GM18507 (cell line): Measurements from ENCODE around the gene HARS1.
"Not testable (repeated sequence)": the region's sequence is repeated elsewhere in the genome, so short reads cannot be mapped to it uniquely, and the experiment has no call there.

Source experiments
- DNase-seq: peaks from one replicate; pipeline ENCODE4 v3.0.0; 2011; ENCODE audit warnings: low read depth; ENCODE audit not compliant: insufficient read length; ENCODE audit errors: extremely low spot score
- FAIRE-seq: peaks from 2 replicates; lab custom pipeline; 2011; peaks lifted over from hg19 to GRCh38; lab: Jason Lieb, UNC

The HARS1 gene

GRCh38 chr5:140690376-140690932 is 716 bp downstream of the HARS1 start:
- no peak for FAIRE-seq
- DNase-seq: no peak

- no peak for DNase-seq
- no peak for FAIRE-seq
Observed at GRCh38 chr5:140678993-140679392, 12.2 kb downstream of the HARS1 start.

GRCh38 chr5:140677947-140678346 is 13.2 kb downstream of the HARS1 start:
- FAIRE-seq (no peak), DNase-seq (no peak)

GRCh38 chr5:140674629-140675028 is 16.5 kb downstream of the HARS1 start:
- DNase-seq (no peak), FAIRE-seq (no peak)

GRCh38 chr5:140674211-140674610 is 17.0 kb downstream of the HARS1 start:
- FAIRE-seq (no peak), DNase-seq (no peak)

DNA sequence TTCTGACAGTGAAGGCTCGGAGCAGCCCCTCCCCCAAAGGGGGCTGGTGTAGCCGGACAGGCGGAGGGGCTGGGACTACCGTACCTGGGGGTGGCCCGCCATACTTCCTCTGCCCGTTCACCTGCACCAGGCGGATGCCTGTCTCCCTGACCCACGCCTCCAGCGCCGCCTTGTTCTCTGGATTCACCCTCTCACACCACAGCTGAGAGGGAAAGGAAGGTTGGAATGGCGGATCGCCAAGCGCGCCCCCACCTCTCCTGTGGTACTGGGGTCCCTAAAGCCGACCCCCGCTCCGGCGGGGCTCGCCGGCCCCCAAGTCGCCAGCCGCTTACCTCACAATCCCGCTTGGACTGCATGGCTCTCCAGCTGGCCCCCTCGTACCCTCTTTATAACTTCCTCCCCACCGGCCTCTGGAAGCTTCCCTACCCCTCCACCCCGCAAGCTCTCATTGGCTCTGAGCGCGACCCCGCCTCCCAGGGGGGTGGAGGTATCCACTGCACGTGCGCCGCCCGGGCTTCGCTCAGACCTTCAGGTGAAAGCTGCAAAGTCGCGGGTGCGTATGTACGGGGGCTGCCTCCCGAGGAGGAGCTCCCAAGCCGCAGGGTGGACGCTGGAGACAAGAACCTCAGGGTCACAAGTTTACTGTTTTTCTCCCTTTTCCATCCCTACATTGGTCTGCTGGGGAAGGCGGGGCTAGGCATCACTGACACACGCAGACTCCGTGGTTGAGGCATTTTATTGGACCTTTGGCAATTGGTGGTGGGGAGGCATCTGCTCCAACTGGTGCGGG is 17.8 kb downstream of the HARS1 start, which contains the start of gene DND1:
Gene DND1 (minus strand): TSS at position 390 of the 790 bp plus-strand sequence. CDS start 34 bp downstream, at position 356.
- FAIRE-seq (no peak), DNase-seq (no peak)

DNA sequence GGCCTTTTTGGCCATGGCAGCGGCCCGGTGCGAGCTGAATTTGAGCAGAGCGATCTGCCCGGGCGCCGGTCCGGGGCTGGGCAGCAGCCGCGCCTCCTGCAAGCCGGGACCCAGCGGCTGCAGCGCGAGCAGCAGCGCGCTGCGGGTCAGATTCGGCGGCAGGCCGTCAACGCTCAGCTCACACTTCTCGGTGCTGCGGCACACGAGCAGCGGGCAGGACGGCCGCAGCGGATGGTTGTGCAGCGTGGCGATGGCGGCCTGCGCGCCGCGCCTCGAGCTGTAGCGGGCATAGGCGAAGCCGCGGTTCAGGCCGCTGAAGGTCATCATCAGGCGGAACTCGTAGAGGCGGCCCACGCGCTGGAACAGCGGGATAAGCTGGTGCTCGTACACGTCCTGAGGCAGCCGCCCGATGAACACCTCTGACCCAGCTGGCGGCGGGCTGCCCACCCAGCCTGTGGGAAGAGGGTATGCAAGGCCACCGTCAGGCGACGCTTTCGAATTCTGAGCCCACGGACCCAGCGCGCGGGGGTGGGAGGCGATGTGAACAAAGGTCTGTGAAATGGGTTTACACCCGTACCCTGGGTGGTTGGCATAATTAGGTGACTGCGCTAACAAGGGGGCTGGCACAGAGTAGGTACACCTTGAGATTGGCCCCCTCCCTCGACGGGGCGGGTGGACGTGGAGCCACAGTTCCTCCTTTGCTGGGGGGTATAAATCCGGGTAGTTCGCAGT is 18.5 kb downstream of the HARS1 start:
- DNase-seq (no peak), FAIRE-seq (no peak)

GRCh38 chr5:140671472-140672125 is 19.6 kb downstream of the HARS1 start:
- FAIRE-seq (no peak), DNase-seq (no peak)

- not testable (repeated sequence) for FAIRE-seq, DNase-seq
Observed at GRCh38 chr5:140671035-140671434, 20.1 kb downstream of the HARS1 start.

DNA sequence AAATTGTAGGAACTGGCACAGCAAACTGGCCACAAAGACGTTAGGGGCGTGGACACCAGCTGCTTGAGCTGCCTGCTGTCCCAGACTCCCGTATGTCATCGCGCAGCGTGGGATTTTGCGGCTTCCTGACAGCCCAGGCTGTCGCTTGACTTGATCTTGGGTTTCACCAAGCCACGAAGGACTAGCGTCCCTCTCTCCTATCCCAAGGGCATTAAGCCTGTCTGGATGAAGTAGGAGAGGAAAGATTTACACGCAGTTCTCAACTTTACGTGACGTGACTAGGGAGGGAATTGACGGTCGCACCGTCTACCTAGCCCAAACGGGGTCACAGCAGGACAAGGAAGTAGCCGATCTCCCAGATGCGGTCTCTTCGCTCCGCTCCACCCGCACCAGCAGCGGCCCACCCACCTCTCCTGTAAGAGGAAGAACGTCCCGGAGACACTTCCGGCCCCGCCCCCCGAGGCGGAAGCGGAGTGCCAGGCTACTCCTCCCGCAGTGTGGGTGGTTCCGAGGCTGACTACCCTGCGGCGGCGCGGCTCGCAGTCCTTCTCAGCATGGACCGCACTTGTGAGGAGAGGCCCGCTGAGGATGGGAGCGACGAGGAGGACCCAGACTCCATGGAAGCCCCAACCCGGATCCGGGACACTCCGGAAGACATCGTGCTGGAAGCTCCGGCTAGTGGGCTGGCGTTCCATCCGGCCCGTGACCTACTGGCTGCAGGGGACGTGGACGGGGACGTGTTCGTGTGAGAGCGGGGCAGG is 26.6 kb downstream of the HARS1 start, which contains the start of gene WDR55:
Gene WDR55 (plus strand): TSS at position 546 of the 761 bp plus-strand sequence. CDS start 9 bp downstream, at position 555.
- peak; percentile 98 for FAIRE-seq
- DNase-seq: peak; percentile 85

DNA sequence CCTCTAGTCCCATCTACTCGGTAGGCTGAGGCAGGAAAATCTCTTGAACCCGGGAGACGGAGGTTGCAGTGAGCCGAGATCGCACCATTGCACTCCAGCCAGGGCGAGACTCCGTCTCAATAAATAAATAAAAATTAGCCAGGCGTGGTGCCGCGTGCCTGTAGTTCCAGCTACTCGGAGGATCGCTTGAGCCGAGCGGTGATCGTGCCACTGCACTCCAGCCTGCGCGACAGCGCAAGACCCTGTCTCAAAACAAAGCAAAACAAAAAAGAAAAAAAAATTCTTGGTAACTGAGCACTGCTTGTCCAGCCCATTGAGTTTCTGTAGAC is 27.2 kb downstream of the HARS1 start:
- FAIRE-seq: no peak

DNA sequence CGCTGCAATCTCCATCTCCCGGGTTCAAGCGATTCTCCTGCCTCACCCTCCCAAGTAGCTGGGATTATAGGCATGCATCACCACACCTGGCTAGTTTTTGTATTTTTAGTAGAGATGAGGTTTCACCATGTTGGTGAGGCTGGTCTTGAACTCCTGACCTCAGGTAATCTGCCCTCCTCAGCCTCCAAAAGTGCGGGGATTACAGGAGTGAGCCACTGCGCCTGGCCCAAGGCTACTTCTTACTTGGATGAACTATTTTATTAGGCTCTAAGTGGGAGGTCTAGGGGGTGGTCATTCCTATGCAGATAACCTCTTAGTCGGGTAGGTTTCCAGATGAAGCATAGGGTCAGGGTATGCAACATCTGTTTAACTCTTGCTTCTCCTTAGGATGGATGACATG is 30.8 kb downstream of the HARS1 start:
- not testable (repeated sequence) for DNase-seq, FAIRE-seq

More for the DNA sequence above, 27.2 kb downstream of the HARS1 start:
- DNase-seq: no peak

- FAIRE-seq (no peak), DNase-seq (no peak)
Observed at GRCh38 chr5:140658870-140659269, 32.3 kb downstream of the HARS1 start.

DNA sequence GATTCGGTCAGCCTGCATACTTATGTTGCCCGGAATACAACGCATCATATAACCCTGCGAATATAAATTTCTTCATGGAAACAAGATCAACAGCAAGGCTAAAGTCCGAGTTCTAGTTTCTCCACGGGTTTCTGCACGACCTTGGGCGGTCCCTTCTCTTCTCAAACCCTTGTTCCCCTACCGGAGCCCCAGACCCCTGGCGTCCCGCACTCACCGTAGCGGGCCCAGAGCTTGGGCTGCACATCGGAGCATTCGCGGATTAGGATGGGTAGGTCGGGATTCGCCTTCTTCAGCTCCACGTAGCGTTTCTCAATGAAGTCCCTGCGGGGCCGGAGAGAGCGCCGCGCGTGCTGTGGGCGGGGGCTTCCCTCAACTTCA is 44.1 kb downstream of the HARS1 start:
- FAIRE-seq (no peak), DNase-seq (no peak)

DNA sequence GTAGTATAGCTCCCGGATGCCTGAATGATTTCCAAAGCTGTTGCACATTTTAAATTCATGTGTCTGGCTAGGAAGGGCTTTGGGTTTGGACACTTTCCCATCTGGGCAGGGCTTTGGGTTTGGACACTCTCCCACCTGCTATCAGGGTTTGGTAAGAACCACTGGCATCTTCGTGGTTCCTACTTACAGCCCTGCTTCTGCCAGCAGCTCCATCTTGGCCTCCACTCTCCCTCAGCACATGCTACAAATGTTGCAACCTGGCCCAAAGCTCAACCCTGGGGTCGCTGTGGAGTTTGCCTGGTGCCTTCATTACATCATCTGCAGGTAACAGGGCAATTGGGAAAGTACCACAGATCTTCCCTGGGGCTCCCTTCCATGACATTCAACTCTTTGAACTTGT is 48.5 kb downstream of the HARS1 start:
- DNase-seq (no peak), FAIRE-seq (no peak)

- FAIRE-seq (no peak), DNase-seq (no peak)
Observed at GRCh38 chr5:140641716-140642115, 49.5 kb downstream of the HARS1 start.

DNA sequence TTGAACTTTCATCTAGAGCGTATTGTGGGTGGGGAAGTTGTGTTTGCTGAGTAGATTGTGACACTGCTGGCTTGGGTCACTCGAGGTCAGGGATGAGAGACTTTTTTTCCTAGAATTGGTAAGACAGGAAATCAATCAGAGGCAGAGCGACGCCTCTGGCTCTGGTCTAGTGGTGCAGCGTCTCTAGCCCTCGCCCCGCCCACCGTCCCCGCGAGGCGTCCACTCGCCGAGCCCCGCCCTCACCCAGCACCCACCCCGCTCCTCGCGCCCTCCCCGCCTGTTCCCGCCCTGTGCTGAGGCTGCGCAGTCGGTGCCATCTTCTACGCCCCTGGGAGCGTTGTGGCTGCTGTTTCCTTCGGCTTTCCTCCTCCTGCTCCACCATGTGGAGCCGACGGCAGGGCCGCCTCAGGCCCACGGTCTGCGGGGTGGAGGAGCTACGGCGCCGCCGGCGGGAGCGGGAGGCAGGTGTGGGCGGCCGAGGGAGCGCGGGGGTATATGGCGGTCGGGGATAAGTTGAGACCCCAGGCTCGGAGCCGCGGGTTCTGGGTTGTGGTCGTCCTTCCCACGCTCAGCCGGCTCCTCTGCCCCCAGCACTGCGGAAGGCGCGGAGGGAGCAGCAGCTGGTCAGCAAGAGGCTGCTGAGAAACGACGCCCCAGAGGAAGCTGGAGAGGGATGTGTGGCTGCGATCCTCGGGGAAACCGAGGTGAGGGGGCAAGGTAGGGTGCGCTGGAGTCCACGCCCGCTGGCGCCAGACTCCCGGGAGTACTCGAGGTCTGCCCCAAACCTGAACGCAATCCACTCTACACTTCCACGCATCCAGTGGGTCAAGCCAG is 51.8 kb downstream of the HARS1 start, which contains the start of gene TMCO6:
Gene TMCO6 (plus strand): TSS at position 304 of the 834 bp plus-strand sequence. CDS start 77 bp downstream, at position 381.
- peak; percentile 99 for DNase-seq
- peak; percentile 97 for FAIRE-seq

GRCh38 chr5:140638898-140639147 is 52.3 kb downstream of the HARS1 start:
- DNase-seq, FAIRE-seq: not testable (repeated sequence)
